Neural cell (in vitro differentiated cells): ENCODE results near the gene FLYWCH2.

Experiments used
- CTCF ChIP-seq: fragments of 450-650 bp; IDR thresholded peaks from 2 replicates; pipeline ENCODE4 v1.5.1; 2014; ENCODE audit warnings: antibody characterized with exemption, mild to moderate bottlenecking, moderate library complexity; ENCODE audit not compliant: poor library complexity, severe bottlenecking
- EP300 ChIP-seq: fragments of 450-650 bp; conservative IDR thresholded peaks from 2 replicates; pipeline ENCODE4 v1.6.1; 2014; ENCODE audit warnings: antibody characterized with exemption, mild to moderate bottlenecking, moderate library complexity; ENCODE audit not compliant: poor library complexity, severe bottlenecking
- EZH2 ChIP-seq: fragments of 200-600, 300-800 bp; shearing (Covaris generic), sonication (generic); IDR thresholded peaks from 2 replicates; pipeline ENCODE4 v1.6.1; 2014; ENCODE audit warnings: antibody characterized with exemption, low read length, borderline replicate concordance, mild to moderate bottlenecking; ENCODE audit not compliant: insufficient read depth, poor library complexity, severe bottlenecking
- MXI1 ChIP-seq: fragments of 450-650 bp; conservative IDR thresholded peaks from 2 replicates; pipeline ENCODE4 v1.6.1; 2014; ENCODE audit warnings: antibody characterized with exemption, mild to moderate bottlenecking; ENCODE audit not compliant: poor library complexity, severe bottlenecking
- POLR2AphosphoS5 ChIP-seq: IDR thresholded peaks from 2 replicates; pipeline ENCODE4 v1.6.1; 2012
- RAD21 ChIP-seq: fragments of 450-650 bp; conservative IDR thresholded peaks from 2 replicates; pipeline ENCODE4 v1.6.1; 2014; ENCODE audit warnings: antibody characterized with exemption, mild to moderate bottlenecking, moderate library complexity
- TAF1 ChIP-seq: IDR thresholded peaks from 2 replicates; pipeline ENCODE4 v1.6.1; 2012; ENCODE audit warnings: low read depth
- TF ChIP-seq, protein P1 (sequence below): IDR thresholded peaks from 2 replicates; pipeline ENCODE4 v1.6.1; 2012; ENCODE audit warnings: borderline replicate concordance

DNA sequence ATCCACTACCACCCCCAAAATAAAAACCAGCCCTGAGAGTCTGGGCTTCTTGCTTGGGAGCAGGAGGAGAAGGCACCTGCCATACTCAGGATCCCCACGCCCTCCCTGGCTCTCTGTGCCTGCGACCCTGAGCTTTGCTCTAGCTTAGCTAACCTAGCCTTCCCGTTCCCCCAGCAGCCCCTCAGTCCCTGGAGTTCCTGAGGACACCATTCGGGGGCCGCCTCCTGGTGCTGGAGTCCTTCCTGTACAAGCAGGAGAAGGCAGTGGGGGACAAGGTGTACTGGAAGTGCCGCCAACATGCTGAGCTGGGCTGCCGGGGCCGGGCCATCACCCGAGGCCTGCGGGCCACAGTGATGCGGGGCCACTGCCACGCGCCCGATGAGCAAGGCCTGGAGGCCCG is 47.2 kb downstream of the FLYWCH2 start:
- TF ChIP-seq CTCF (no peak), POLR2AphosphoS5 (no peak), RAD21 (no peak), TAF1 (no peak), EP300 (no peak), EZH2 (no peak), MXI1 (no peak)
- TF ChIP-seq, protein P1, sequence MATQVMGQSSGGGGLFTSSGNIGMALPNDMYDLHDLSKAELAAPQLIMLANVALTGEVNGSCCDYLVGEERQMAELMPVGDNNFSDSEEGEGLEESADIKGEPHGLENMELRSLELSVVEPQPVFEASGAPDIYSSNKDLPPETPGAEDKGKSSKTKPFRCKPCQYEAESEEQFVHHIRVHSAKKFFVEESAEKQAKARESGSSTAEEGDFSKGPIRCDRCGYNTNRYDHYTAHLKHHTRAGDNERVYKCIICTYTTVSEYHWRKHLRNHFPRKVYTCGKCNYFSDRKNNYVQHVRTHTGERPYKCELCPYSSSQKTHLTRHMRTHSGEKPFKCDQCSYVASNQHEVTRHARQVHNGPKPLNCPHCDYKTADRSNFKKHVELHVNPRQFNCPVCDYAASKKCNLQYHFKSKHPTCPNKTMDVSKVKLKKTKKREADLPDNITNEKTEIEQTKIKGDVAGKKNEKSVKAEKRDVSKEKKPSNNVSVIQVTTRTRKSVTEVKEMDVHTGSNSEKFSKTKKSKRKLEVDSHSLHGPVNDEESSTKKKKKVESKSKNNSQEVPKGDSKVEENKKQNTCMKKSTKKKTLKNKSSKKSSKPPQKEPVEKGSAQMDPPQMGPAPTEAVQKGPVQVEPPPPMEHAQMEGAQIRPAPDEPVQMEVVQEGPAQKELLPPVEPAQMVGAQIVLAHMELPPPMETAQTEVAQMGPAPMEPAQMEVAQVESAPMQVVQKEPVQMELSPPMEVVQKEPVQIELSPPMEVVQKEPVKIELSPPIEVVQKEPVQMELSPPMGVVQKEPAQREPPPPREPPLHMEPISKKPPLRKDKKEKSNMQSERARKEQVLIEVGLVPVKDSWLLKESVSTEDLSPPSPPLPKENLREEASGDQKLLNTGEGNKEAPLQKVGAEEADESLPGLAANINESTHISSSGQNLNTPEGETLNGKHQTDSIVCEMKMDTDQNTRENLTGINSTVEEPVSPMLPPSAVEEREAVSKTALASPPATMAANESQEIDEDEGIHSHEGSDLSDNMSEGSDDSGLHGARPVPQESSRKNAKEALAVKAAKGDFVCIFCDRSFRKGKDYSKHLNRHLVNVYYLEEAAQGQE: no peak
